ENCODE data around the gene FBF1.

DNA sequence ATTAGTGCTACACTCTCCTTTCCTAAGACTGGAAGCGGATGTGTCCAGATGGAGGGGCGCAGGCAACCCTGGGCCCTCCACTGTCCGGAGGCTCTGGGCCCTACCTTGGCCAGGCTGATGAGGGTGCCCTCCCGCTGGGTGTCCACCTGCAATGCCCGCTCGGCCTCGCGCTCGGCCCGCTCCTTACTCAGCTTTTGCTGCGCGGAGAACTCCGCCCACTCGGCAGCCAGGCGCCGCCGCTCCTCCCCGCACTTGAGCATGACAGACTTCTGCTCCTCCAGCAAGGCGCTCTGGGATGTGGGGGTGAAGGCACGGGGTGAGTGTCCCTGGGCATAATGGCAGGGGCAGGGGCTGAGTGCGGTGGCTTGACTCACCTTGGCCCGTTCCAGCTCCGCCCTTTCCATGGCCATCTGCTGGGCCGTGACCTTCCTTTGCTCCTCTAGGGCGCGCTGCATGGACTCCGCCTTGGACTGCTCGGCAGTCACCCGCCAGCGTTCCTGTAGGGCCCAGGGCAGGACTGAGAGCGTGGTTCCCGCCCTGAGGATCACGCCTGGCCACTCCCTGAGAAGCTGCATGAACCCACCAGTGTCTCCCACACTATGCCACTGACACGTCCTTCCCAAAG, 26.1 kb downstream of the FBF1 start:
- TF ChIP-seq, protein P1, sequence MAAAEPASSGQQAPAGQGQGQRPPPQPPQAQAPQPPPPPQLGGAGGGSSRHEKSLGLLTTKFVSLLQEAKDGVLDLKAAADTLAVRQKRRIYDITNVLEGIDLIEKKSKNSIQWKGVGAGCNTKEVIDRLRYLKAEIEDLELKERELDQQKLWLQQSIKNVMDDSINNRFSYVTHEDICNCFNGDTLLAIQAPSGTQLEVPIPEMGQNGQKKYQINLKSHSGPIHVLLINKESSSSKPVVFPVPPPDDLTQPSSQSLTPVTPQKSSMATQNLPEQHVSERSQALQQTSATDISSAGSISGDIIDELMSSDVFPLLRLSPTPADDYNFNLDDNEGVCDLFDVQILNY (CRISPR knock-in tag; IDR thresholded peaks at IDR 0.05), result no peak
- TF ChIP-seq, protein P2, sequence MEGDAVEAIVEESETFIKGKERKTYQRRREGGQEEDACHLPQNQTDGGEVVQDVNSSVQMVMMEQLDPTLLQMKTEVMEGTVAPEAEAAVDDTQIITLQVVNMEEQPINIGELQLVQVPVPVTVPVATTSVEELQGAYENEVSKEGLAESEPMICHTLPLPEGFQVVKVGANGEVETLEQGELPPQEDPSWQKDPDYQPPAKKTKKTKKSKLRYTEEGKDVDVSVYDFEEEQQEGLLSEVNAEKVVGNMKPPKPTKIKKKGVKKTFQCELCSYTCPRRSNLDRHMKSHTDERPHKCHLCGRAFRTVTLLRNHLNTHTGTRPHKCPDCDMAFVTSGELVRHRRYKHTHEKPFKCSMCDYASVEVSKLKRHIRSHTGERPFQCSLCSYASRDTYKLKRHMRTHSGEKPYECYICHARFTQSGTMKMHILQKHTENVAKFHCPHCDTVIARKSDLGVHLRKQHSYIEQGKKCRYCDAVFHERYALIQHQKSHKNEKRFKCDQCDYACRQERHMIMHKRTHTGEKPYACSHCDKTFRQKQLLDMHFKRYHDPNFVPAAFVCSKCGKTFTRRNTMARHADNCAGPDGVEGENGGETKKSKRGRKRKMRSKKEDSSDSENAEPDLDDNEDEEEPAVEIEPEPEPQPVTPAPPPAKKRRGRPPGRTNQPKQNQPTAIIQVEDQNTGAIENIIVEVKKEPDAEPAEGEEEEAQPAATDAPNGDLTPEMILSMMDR (IDR thresholded peaks at IDR 0.05 in 2 of 3, conservative IDR thresholded peaks at IDR 0.05 in 1 of 3; ENCODE audit: insufficient read depth in 2 of 3, low read depth in 1 of 3, low read length in 3 of 3), result no peak
- TF ChIP-seq POLR2AphosphoS5 (IDR thresholded peaks at IDR 0.05; ENCODE audit: control insufficient read depth, insufficient read depth, low read depth, low read length) (no peak), HNRNPUL1 (IDR thresholded peaks at IDR 0.05; ENCODE audit: low read length) (no peak), ZFP30 (CRISPR knock-in tag; IDR thresholded peaks at IDR 0.05; ENCODE audit: borderline replicate concordance) (no peak), ZFX (CRISPR knock-in tag; IDR thresholded peaks at IDR 0.05) (no peak), PHF8 (IDR thresholded peaks at IDR 0.05; ENCODE audit: borderline replicate concordance, low read length) (no peak), MXI1 (IDR thresholded peaks at IDR 0.05; ENCODE audit: low read depth, low read length) (no peak)
